H9 (cell line): Measurements from ENCODE around the gene IPO11. TPM values are rescaled to one million over a fixed set of nuclear protein-coding genes. Genes with fewer than 3 reads are reported as not detected.
A peak's percentile ranks its signal among the peaks of the same experiment; 100 is the strongest.

Experiments
- DNase-seq: peaks from one replicate; pipeline ENCODE4 v3.0.0-alpha.2; 2017
- H2AFZ ChIP-seq: one replicate; pipeline ENCODE4 v1.6.1; 2013; ENCODE audit warnings: mild to moderate bottlenecking, low read length, control low read depth, moderate library complexity
- H2AK5ac ChIP-seq: 2 replicates; pipeline ENCODE4 v1.6.1; 2013; ENCODE audit warnings: low read length, control low read depth, mixed read lengths; ENCODE audit not compliant: insufficient read length
- H2BK120ac ChIP-seq: one replicate; pipeline ENCODE4 v1.6.1; 2013; ENCODE audit warnings: low read depth, mild to moderate bottlenecking, low read length, control low read depth, inconsistent platforms; ENCODE audit not compliant: poor library complexity, severe bottlenecking
- H2BK12ac ChIP-seq: 2 replicates; pipeline ENCODE4 v1.6.1; 2013; ENCODE audit warnings: low read length, control low read depth, mixed read lengths, low read depth; ENCODE audit not compliant: insufficient read length
- H2BK15ac ChIP-seq: 2 replicates; pipeline ENCODE4 v1.6.1; 2013; ENCODE audit warnings: low read depth, low read length, control low read depth
- H2BK20ac ChIP-seq: one replicate; pipeline ENCODE4 v1.6.1; 2013; ENCODE audit warnings: low read depth, mild to moderate bottlenecking, low read length, control low read depth, inconsistent platforms; ENCODE audit not compliant: poor library complexity, severe bottlenecking
- H2BK5ac ChIP-seq: 2 replicates; pipeline ENCODE4 v1.6.1; 2013; ENCODE audit warnings: low read length, control low read depth, mixed read lengths; ENCODE audit not compliant: insufficient read length
- H3K14ac ChIP-seq: 2 replicates; pipeline ENCODE4 v1.6.1; 2013; ENCODE audit warnings: low read length, control low read depth; ENCODE audit not compliant: insufficient read depth
- H3K18ac ChIP-seq: 2 replicates; pipeline ENCODE4 v1.6.1; 2013; ENCODE audit warnings: low read depth, mild to moderate bottlenecking, mixed read lengths, low read length, control low read depth; ENCODE audit not compliant: insufficient read length
- H3K23ac ChIP-seq: 2 replicates; pipeline ENCODE4 v1.6.1; 2013; ENCODE audit warnings: low read length, control low read depth, mixed read lengths, low read depth; ENCODE audit not compliant: insufficient read length
- H3K23me2 ChIP-seq: 2 replicates; pipeline ENCODE4 v1.6.1; 2013; ENCODE audit warnings: low read depth, mild to moderate bottlenecking, mixed read lengths, low read length, control low read depth; ENCODE audit not compliant: insufficient read length, poor library complexity, severe bottlenecking
- H3K27ac ChIP-seq: 2 replicates; pipeline ENCODE4 v1.5.1; 2013; ENCODE audit warnings: low read length, control low read depth, mixed read lengths, low read depth; ENCODE audit not compliant: insufficient read length
- H3K27me3 ChIP-seq: 2 replicates; pipeline ENCODE4 v1.6.1; 2013; ENCODE audit warnings: low read length, control low read depth, inconsistent platforms; ENCODE audit not compliant: insufficient read depth
- H3K4ac ChIP-seq: 2 replicates; pipeline ENCODE4 v1.6.1; 2013; ENCODE audit warnings: low read depth, mild to moderate bottlenecking, control low read depth, inconsistent platforms, low read length, moderate library complexity
- H3K4me1 ChIP-seq: 2 replicates; pipeline ENCODE4 v1.6.1; 2013; ENCODE audit warnings: low read length, control low read depth, inconsistent platforms; ENCODE audit not compliant: insufficient read depth
- H3K4me2 ChIP-seq: 2 replicates; pipeline ENCODE4 v1.6.1; 2013; ENCODE audit warnings: low read length, control low read depth, mixed read lengths; ENCODE audit not compliant: insufficient read length, insufficient read depth
- H3K56ac ChIP-seq: 2 replicates; pipeline ENCODE4 v1.6.1; 2013; ENCODE audit warnings: low read depth, mild to moderate bottlenecking, mixed read lengths, low read length, control low read depth; ENCODE audit not compliant: insufficient read length
- H3K79me1 ChIP-seq: 2 replicates; pipeline ENCODE4 v1.6.1; 2013; ENCODE audit warnings: low read depth, mild to moderate bottlenecking, moderate library complexity, low read length, control low read depth, inconsistent platforms; ENCODE audit not compliant: insufficient read depth, poor library complexity, severe bottlenecking
- H3K79me2 ChIP-seq: 2 replicates; pipeline ENCODE4 v1.6.1; 2013; ENCODE audit warnings: low read length, control low read depth, inconsistent platforms; ENCODE audit not compliant: insufficient read depth
- H3K9ac ChIP-seq: 2 replicates; pipeline ENCODE4 v1.6.1; 2013; ENCODE audit warnings: low read length, control low read depth, mixed read lengths; ENCODE audit not compliant: insufficient read length; ENCODE audit errors: extremely low read depth
- H3K9me3 ChIP-seq: one replicate; pipeline ENCODE4 v1.6.1; 2013; ENCODE audit warnings: low read depth, low read length, inconsistent platforms; ENCODE audit not compliant: control insufficient read depth
- H3T11ph ChIP-seq: one replicate; pipeline ENCODE4 v1.6.1; 2013; ENCODE audit warnings: mild to moderate bottlenecking, low read length, control low read depth, inconsistent platforms
- H4K20me1 ChIP-seq: one replicate; pipeline ENCODE4 v1.6.1; 2013; ENCODE audit not compliant: control insufficient read depth, insufficient read length, insufficient read depth
- H4K5ac ChIP-seq: 2 replicates; pipeline ENCODE4 v1.6.1; 2013; ENCODE audit warnings: low read depth, mild to moderate bottlenecking, mixed read lengths, low read length, control low read depth; ENCODE audit not compliant: insufficient read length
- H4K8ac ChIP-seq: replicated peaks from 2 replicates; pipeline ENCODE4 v1.6.1; 2013; ENCODE audit warnings: low read length, control low read depth, mixed read lengths, low read depth; ENCODE audit not compliant: insufficient read length
- H4K91ac ChIP-seq: 2 replicates; pipeline ENCODE4 v1.6.1; 2013; ENCODE audit warnings: low read depth, mild to moderate bottlenecking, moderate library complexity, mixed read lengths, low read length, control low read depth; ENCODE audit not compliant: insufficient read length
- H3K27ac Mint-ChIP-seq, 3 experiments: 2 replicates in 2 of 3; 3 replicates in 1 of 3; pipeline ENCODE4 v1.8.0; 2020 to 2021; ENCODE audit warnings: mixed read lengths in 3 of 3, mild to moderate bottlenecking in 1 of 3, moderate library complexity in 1 of 3
- H3K27me3 Mint-ChIP-seq: 2 replicates; pipeline ENCODE4 v1.8.0; 2021; ENCODE audit warnings: low read depth, mild to moderate bottlenecking, moderate library complexity, mixed read lengths
- H3K36me3 Mint-ChIP-seq, 3 experiments: 2 replicates in 2 of 3; 3 replicates in 1 of 3; pipeline ENCODE4 v1.8.0; 2020 to 2021; ENCODE audit warnings: low read depth in 3 of 3, mixed read lengths in 3 of 3; ENCODE audit not compliant: insufficient read depth in 1 of 3
- H3K4me1 Mint-ChIP-seq, 2 experiments: 2 replicates each; pipeline ENCODE4 v1.8.0; 2020; ENCODE audit warnings: mixed read lengths in 2 of 2
- H3K4me3 Mint-ChIP-seq, 2 experiments: 2 replicates in 1 of 2; 3 replicates in 1 of 2; pipeline ENCODE4 v1.8.0; 2020 to 2021; ENCODE audit warnings: mild to moderate bottlenecking in 2 of 2, mixed read lengths in 2 of 2, moderate library complexity in 1 of 2
- H3K9me3 Mint-ChIP-seq, 2 experiments: 2 replicates in 1 of 2; 3 replicates in 1 of 2; pipeline ENCODE4 v1.8.0; 2020; ENCODE audit warnings: mild to moderate bottlenecking in 2 of 2, mixed read lengths in 2 of 2, moderate library complexity in 1 of 2
- CTCF ChIP-seq: fragments of 200-600 bp; sonication (generic); conservative IDR thresholded peaks from 3 replicates; pipeline ENCODE4 v1.8.0; 2021; ENCODE audit warnings: antibody characterized with exemption, mild to moderate bottlenecking
- WGBS: extraction: QIAGEN DNeasy Blood & Tissue Kit; methylation state at CpG from one replicate; pipeline ENCODE4 v1.1.7; 2013; ENCODE audit warnings: missing lambda C conversion rate, low lambda C conversion rate, mixed read lengths; ENCODE audit not compliant: insufficient read length; ENCODE audit errors: extremely low coverage; 5-methylcytosine and 5-hydroxymethylcytosine counted together
- total RNA-seq: library from RNA; stranded (reverse); gene quantifications from 2 replicates; pipeline ENCODE4 v1.2.1, GENCODE V29; 2021

Gene IPO11
- total RNA-seq, 1 experiment from 2014 or later: 63.0 TPM

DNA sequence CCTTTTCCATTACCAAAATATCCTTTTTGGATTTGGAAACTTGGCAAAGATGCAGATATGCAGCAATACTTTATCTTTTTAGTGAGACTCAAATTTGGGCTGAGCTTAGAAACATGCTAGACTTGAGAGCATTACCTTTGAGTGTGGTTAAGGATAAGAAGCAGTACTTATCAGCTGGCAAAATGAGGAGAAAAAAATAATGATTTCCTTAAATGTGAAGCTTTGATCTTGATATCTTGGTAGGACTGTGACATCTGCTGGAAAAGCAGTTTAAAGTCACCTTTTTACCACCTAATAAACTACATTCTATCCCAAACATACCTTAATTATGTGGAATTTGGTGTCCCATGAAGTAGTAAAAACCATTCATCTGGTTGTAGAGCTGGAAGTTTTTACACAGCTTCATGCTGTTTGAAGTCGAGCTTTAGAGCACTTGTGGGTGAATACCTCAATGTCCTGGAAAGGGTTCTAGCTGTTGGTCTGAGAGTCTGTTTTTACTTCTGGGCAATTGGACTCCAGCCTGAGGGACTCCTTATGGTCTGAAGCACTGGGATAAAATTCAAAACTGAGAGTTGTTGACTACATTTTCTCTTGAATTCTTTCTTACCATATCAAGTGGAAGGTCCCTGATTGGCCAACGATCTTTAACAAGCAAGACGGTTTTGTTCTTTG lies 219.5 kb downstream of the IPO11 start:
- Histone ChIP-seq H4K20me1 (no peaks in the 10 kb centered on the region), H2AK5ac (no peak overlapping the region)
- no peaks in the 10 kb centered on the region for H3K9me3 Mint-ChIP-seq

More for the DNA sequence above, 219.5 kb downstream of the IPO11 start:
- Histone ChIP-seq H4K91ac (no peak overlapping the region), H3K79me2 (no peaks in the 10 kb centered on the region; the same call in 1 of the 2 replicates), H3K23ac (no peak overlapping the region), H3K9me3 (no peaks in the 10 kb centered on the region), H3K14ac (no peak overlapping the region), H3K4me1 (peaks cover 2% of the 10 kb centered on the region; the same call in 1 of the 2 replicates), H3K27me3 (no peaks in the 10 kb centered on the region), H2BK120ac (no peak overlapping the region), H2BK12ac (no peak overlapping the region), H3K56ac (no peak overlapping the region), H2BK20ac (no peak overlapping the region), H2BK5ac (no peak overlapping the region), H2AFZ (no peak overlapping the region), H3K4me2 (no peak overlapping the region), H3K27ac (no peak overlapping the region), H3K9ac (no peak overlapping the region), H3T11ph (no peak overlapping the region), H3K79me1 (no peaks in the 10 kb centered on the region), H3K4ac (no peak overlapping the region), H2BK15ac (no peak overlapping the region), H3K23me2 (no peaks in the 10 kb centered on the region), H3K18ac (no peak overlapping the region), H4K8ac (no peak overlapping the region), H4K5ac (no peak overlapping the region)
- no CpG with 5 or more reads among the region's 3 CpGs for WGBS
- Mint-ChIP-seq H3K27me3 (no peaks in the 10 kb centered on the region), H3K36me3 (peaks cover 0 to 5% (median 0%) of the 10 kb centered on the region in 3 experiments; a peak in 3 of 7 replicates), H3K4me3 (no peak overlapping the region), H3K4me1 (peaks cover 10 to 23% of the 10 kb centered on the region in 2 experiments), H3K27ac (0 out of 7 replicates have a peak overlapping the region, but pooled peaks of 1 of the 3 experiments have one; percentile 45)
- TF ChIP-seq CTCF: no peak
- DNase-seq: no peak
